HepG2 (cell line): ENCODE results near the gene NT5C3B. TPM values are rescaled to one million over a fixed set of nuclear protein-coding genes. Genes with fewer than 3 reads are reported as not detected.

Experiments used
- ARNTL ChIP-seq: sonication (generic); formaldehyde crosslinking; IDR thresholded peaks from 2 replicates; pipeline ENCODE4 v1.4.0; 2020; ENCODE audit warnings: mild to moderate bottlenecking, missing genetic modification reagents
- EEA1 ChIP-seq: sonication (generic); formaldehyde crosslinking; IDR thresholded peaks from 2 replicates; pipeline ENCODE4 v1.5.1; 2020; ENCODE audit warnings: mild to moderate bottlenecking, missing genetic modification reagents, borderline replicate concordance
- MATR3 ChIP-seq: sonication (generic); formaldehyde crosslinking; IDR thresholded peaks from 2 replicates; pipeline ENCODE4 v1.4.0; 2020; ENCODE audit warnings: missing genetic modification reagents
- SALL1 ChIP-seq: sonication (generic); formaldehyde crosslinking; IDR thresholded peaks from 2 replicates; pipeline ENCODE4 v1.8.0; 2022; ENCODE audit warnings: mild to moderate bottlenecking, missing genetic modification reagents
- SYNCRIP ChIP-seq: fragments of 200-400 bp; formaldehyde crosslinking; IDR thresholded peaks from 2 replicates; pipeline ENCODE4 v1.6.1; 2018; ENCODE audit warnings: mild to moderate bottlenecking, low read depth, low read length; ENCODE audit not compliant: insufficient read depth
- XRCC5 ChIP-seq: fragments of 200-400 bp; formaldehyde crosslinking; optimal IDR thresholded peaks from 2 replicates; pipeline ENCODE3; 2017; ENCODE audit warnings: mild to moderate bottlenecking, low read length
- ZMYM3 ChIP-seq: sonication (generic); formaldehyde crosslinking; IDR thresholded peaks from 2 replicates; pipeline ENCODE4 v1.5.1; 2020; ENCODE audit warnings: mild to moderate bottlenecking, missing genetic modification reagents
- ZNF431 ChIP-seq: sonication (generic); formaldehyde crosslinking; IDR thresholded peaks from 2 replicates; pipeline ENCODE4 v1.9.0; 2022; ENCODE audit warnings: missing genetic modification reagents, low read depth, mild to moderate bottlenecking, borderline replicate concordance
- ZNF451 ChIP-seq: sonication (generic); formaldehyde crosslinking; IDR thresholded peaks from 2 replicates; pipeline ENCODE4 v1.5.0; 2020; ENCODE audit warnings: mild to moderate bottlenecking, missing genetic modification reagents
- ZNF547 ChIP-seq: sonication (generic); formaldehyde crosslinking; IDR thresholded peaks from 2 replicates; pipeline ENCODE4 v1.5.1; 2020; ENCODE audit warnings: mild to moderate bottlenecking, missing genetic modification reagents
- ZNF552 ChIP-seq: sonication (generic); formaldehyde crosslinking; IDR thresholded peaks from 2 replicates; pipeline ENCODE4 v1.9.0; 2022; ENCODE audit warnings: missing genetic modification reagents, mild to moderate bottlenecking, borderline replicate concordance
- ZNF629 ChIP-seq: sonication (generic); formaldehyde crosslinking; conservative IDR thresholded peaks from 2 replicates; pipeline ENCODE4 v1.5.0; 2020; ENCODE audit warnings: missing genetic modification reagents
- ZNF644 ChIP-seq: IDR thresholded peaks from 2 replicates; pipeline ENCODE4 v1.6.1; 2016; ENCODE audit warnings: low read depth
- ZNF713 ChIP-seq: sonication (generic); formaldehyde crosslinking; IDR thresholded peaks from 2 replicates; pipeline ENCODE4 v1.4.0; 2020; ENCODE audit warnings: mild to moderate bottlenecking, missing genetic modification reagents
- ZSCAN22 ChIP-seq: sonication (generic); formaldehyde crosslinking; IDR thresholded peaks from 2 replicates; pipeline ENCODE4 v1.4.0; 2020; ENCODE audit warnings: mild to moderate bottlenecking, missing genetic modification reagents
- polyA plus RNA-seq, 8 experiments: library from polyadenylated mRNA; depleted of rRNA in 3 of 8; stranded (reverse) in 7 of 8; unstranded in 1 of 8; fragments of >200 nt; fragmentation: Illumina TruSeq in 4 of 8; extraction: Trizol in 4 of 8; gene quantifications; 2 replicates each; pipeline versions ENCODE4 v1.2.1 to v1.2.3, GENCODE V29; 2011 to 2016; ENCODE audit warnings: low read depth in 4 of 8, missing spikeins in 1 of 8, mixed read lengths in 1 of 8; ENCODE audit not compliant: insufficient read depth in 1 of 8
- total RNA-seq, 5 experiments: library from RNA; depleted of rRNA; stranded (reverse); fragments of >200 nt; fragmentation: Illumina TruSeq; extraction: Trizol; gene quantifications; 2 replicates each; pipeline ENCODE4 v1.2.3, GENCODE V29; 2016; ENCODE audit warnings: low read depth in 1 of 5
- TF ChIP-seq, protein P1 (sequence below): sonication (generic); formaldehyde crosslinking; IDR thresholded peaks from 2 replicates; pipeline ENCODE4 v1.8.0; 2022; ENCODE audit warnings: mild to moderate bottlenecking, missing genetic modification reagents; ENCODE audit not compliant: insufficient replicate concordance
- TF ChIP-seq, protein P2 (sequence below): sonication (generic); formaldehyde crosslinking; IDR thresholded peaks from one replicate; pipeline ENCODE4 v1.5.1; 2020; ENCODE audit warnings: mild to moderate bottlenecking, missing genetic modification reagents; ENCODE audit errors: not compliant biosample characterization

The NT5C3B gene
- total and polyA plus RNA-seq, 2 of the 13 experiments (the other 11 are each of a cell fraction or from before 2014, with no cell fraction given), result 104 to 126 TPM

- TF ChIP-seq EEA1 (CRISPR knock-in tag) (peak; percentile 79), ARNTL (CRISPR knock-in tag) (no peak), ZMYM3 (CRISPR knock-in tag) (no peak), XRCC5 (no peak), ZSCAN22 (CRISPR knock-in tag) (no peak), MATR3 (CRISPR knock-in tag) (no peak), ZNF451 (CRISPR knock-in tag) (no peak), ZNF629 (CRISPR knock-in tag) (no peak), ZNF431 (no peak), ZNF644 (CRISPR knock-in tag) (no peak), ZNF547 (CRISPR knock-in tag) (peak; percentile 86), ZNF552 (CRISPR knock-in tag) (no peak), SALL1 (CRISPR knock-in tag) (peak; percentile 36; the same call in 1 of the 2 replicates), ZNF713 (CRISPR knock-in tag) (no peak), SYNCRIP (no peak)
- TF ChIP-seq, protein P1, sequence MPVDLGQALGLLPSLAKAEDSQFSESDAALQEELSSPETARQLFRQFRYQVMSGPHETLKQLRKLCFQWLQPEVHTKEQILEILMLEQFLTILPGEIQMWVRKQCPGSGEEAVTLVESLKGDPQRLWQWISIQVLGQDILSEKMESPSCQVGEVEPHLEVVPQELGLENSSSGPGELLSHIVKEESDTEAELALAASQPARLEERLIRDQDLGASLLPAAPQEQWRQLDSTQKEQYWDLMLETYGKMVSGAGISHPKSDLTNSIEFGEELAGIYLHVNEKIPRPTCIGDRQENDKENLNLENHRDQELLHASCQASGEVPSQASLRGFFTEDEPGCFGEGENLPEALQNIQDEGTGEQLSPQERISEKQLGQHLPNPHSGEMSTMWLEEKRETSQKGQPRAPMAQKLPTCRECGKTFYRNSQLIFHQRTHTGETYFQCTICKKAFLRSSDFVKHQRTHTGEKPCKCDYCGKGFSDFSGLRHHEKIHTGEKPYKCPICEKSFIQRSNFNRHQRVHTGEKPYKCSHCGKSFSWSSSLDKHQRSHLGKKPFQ, result peak; percentile 17
- TF ChIP-seq, protein P2, sequence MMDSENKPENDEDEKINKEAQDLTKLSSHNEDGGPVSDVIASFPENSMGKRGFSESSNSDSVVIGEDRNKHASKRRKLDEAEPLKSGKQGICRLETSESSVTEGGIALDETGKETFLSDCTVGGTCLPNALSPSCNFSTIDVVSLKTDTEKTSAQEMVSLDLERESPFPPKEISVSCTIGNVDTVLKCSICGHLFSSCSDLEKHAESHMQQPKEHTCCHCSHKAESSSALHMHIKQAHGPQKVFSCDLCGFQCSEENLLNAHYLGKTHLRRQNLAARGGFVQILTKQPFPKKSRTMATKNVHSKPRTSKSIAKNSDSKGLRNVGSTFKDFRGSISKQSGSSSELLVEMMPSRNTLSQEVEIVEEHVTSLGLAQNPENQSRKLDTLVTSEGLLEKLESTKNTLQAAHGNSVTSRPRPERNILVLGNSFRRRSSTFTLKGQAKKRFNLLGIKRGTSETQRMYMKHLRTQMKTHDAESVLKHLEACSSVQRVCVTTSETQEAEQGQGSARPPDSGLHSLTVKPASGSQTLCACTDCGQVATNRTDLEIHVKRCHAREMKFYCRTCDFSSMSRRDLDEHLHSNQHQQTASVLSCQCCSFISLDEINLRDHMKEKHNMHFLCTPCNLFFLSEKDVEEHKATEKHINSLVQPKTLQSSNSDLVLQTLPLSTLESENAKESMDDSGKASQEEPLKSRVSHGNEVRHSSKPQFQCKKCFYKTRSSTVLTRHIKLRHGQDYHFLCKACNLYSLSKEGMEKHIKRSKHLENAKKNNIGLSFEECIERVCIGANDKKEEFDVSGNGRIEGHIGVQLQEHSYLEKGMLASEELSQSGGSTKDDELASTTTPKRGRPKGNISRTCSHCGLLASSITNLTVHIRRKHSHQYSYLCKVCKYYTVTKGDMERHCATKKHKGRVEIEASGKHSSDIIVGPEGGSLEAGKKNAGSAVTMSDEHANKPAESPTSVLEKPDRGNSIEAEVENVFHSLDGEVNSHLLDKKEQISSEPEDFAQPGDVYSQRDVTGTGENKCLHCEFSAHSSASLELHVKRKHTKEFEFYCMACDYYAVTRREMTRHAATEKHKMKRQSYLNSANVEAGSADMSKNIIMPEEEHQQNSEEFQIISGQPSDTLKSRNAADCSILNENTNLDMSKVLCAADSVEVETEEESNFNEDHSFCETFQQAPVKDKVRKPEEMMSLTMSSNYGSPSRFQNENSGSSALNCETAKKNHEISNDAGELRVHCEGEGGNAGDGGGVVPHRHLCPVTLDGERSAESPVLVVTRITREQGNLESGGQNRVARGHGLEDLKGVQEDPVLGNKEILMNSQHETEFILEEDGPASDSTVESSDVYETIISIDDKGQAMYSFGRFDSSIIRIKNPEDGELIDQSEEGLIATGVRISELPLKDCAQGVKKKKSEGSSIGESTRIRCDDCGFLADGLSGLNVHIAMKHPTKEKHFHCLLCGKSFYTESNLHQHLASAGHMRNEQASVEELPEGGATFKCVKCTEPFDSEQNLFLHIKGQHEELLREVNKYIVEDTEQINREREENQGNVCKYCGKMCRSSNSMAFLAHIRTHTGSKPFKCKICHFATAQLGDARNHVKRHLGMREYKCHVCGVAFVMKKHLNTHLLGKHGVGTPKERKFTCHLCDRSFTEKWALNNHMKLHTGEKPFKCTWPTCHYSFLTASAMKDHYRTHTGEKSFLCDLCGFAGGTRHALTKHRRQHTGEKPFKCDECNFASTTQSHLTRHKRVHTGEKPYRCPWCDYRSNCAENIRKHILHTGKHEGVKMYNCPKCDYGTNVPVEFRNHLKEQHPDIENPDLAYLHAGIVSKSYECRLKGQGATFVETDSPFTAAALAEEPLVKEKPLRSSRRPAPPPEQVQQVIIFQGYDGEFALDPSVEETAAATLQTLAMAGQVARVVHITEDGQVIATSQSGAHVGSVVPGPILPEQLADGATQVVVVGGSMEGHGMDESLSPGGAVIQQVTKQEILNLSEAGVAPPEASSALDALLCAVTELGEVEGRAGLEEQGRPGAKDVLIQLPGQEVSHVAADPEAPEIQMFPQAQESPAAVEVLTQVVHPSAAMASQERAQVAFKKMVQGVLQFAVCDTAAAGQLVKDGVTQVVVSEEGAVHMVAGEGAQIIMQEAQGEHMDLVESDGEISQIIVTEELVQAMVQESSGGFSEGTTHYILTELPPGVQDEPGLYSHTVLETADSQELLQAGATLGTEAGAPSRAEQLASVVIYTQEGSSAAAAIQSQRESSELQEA, result peak; percentile 53
Observed at GRCh38 chr17:41835800-41836549, at the start of gene NT5C3B (continued).
